Ovary (tissue), 3 donors: ENCODE results near the gene CREB1.

Source experiments
- CTCF ChIP-seq, 3 donors: fragments of 450-650 bp in 2 of 3; fragments of 200-600 bp in 1 of 3; IDR thresholded peaks; one replicate each; pipeline versions ENCODE4 v1.5.1 to v1.8.0; 2016 to 2022; ENCODE audit warnings: antibody characterized with exemption in 3 of 3, mild to moderate bottlenecking in 1 of 3
- POLR2A ChIP-seq: fragments of 450-650 bp; IDR thresholded peaks from one replicate; pipeline ENCODE4 v1.6.1; 2017; ENCODE audit warnings: antibody characterized with exemption, mild to moderate bottlenecking, moderate library complexity
- donor health status: DM: no; HTN: no; CAD: no.

DNA sequence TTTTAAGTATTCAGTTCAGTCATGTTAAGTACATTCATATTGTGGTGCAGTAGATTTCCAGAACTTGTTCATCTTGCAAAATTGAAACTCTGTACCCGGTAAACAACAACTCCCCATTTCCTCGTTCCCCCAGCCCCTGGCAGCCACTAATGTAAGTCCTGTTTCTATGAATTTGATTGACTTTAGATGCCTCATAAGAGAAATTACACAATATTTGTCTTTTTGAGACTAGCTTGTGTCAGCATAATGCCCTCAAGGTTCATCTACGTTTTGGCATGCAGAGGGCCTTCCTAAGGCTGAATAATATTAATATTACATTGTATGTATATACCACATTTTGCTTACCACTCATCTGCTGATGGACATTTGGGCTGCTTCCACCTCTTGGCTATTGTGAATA, 64.5 kb downstream of the CREB1 start:
- no peak for TF ChIP-seq CTCF (IDR thresholded peaks at IDR 0.05)
- TF ChIP-seq POLR2A = no peak
